Suprapubic skin (tissue), 4 donors: ENCODE data around the gene NOSIP.
A peak's percentile ranks its signal among the peaks of the same experiment; 100 is the strongest.

Experiments
- EP300 ChIP-seq: sonication (generic); formaldehyde crosslinking; IDR thresholded peaks from one replicate; pipeline ENCODE4 v1.6.1; 2017; ENCODE audit warnings: antibody characterized with exemption
- POLR2A ChIP-seq, 2 donors: fragments of 450-650 bp; IDR thresholded peaks; one replicate each; pipeline ENCODE4 v1.6.1; 2017; ENCODE audit warnings: antibody characterized with exemption in 2 of 2, mild to moderate bottlenecking in 2 of 2, moderate library complexity in 2 of 2
- POLR2AphosphoS5 ChIP-seq, 3 donors: sonication (generic); formaldehyde crosslinking; IDR thresholded peaks; one replicate each; pipeline ENCODE4 v1.6.1; 2017; ENCODE audit warnings: antibody characterized with exemption in 3 of 3
- TF ChIP-seq, protein P1 (sequence below), 2 donors: fragments of 200-600 bp in 1 of 2; fragments of 450-650 bp in 1 of 2; sonication (generic) in 1 of 2; IDR thresholded peaks; one replicate each; pipeline ENCODE4 v1.5.1; 2016 to 2019; ENCODE audit warnings: antibody characterized with exemption in 2 of 2, mild to moderate bottlenecking in 1 of 2, moderate library complexity in 1 of 2

DNA sequence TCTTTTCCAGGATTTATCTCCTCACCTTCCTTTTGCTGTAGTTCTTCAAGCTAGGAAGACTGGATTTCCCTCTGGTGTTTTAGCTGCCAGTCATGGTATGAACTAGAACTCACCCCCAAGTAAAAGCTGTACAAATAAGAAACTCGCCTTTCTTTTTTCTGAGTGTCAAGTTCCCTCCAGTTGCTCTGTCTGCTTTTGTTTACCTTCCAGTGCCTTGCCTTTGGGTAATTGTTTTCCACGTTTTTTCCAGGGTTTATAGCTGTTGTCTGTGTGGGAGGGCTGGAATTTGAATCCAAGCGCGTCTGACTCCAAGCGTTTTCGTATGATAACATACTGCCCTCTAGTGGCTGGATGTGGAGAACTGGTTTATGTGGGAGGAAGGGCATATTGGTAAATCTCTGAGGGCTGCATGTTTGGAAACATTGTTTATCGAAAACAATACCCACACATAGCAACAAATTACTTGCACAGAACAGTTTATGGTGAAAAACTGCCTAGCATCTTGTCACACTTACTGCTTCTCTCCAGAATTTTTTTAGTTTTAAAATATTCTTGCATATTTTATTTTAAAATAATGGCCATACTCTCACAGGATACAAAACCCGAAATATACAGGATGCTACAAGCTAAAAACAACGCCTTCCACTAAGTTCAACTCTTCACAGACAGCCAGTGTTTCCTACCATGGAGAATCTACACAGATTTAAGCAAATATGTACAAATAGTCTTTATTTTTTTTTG is 33.4 kb downstream of the NOSIP start:
- TF ChIP-seq, protein P1, sequence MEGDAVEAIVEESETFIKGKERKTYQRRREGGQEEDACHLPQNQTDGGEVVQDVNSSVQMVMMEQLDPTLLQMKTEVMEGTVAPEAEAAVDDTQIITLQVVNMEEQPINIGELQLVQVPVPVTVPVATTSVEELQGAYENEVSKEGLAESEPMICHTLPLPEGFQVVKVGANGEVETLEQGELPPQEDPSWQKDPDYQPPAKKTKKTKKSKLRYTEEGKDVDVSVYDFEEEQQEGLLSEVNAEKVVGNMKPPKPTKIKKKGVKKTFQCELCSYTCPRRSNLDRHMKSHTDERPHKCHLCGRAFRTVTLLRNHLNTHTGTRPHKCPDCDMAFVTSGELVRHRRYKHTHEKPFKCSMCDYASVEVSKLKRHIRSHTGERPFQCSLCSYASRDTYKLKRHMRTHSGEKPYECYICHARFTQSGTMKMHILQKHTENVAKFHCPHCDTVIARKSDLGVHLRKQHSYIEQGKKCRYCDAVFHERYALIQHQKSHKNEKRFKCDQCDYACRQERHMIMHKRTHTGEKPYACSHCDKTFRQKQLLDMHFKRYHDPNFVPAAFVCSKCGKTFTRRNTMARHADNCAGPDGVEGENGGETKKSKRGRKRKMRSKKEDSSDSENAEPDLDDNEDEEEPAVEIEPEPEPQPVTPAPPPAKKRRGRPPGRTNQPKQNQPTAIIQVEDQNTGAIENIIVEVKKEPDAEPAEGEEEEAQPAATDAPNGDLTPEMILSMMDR (IDR thresholded peaks at IDR 0.05), result peak; percentile 65 to 93
- TF ChIP-seq POLR2AphosphoS5 (IDR thresholded peaks at IDR 0.05) (peak in 1 of 3 donors; percentile 45), EP300 (no peak), POLR2A (IDR thresholded peaks at IDR 0.05) (no peak)
